Activated CD8-positive, alpha-beta T cell treated with anti-CD3 and anti-CD28 coated beads, Interleukin-2, amount 10 ng/mL, durations not matched to agents 7 days and 5 days (primary cell): ENCODE results near the gene LY6G5B. TPM values are rescaled to one million over a fixed set of nuclear protein-coding genes. Genes with fewer than 3 reads are reported as not detected.
"Not testable (repeated sequence)": the region's sequence is repeated elsewhere in the genome, so short reads cannot be mapped to it uniquely, and the experiment has no call there.

Experiments used
- ATAC-seq: fragments of 150-1000 bp; cut with Tn5 transposase; one replicate; pipeline ENCODE4 v1.10.0; 2021; ENCODE audit warnings: moderate library complexity
- CTCF ChIA-PET: fragments of 350-600 bp; sonication (Branson Sonifier 250); formaldehyde crosslinking; loops from one replicate; lab custom pipeline; 2021; ENCODE audit warnings: antibody characterized with exemption; lab: Charles Lee
- POLR2A ChIA-PET: fragments of 350-600 bp; sonication (Branson Sonifier 250); formaldehyde crosslinking; loops from one replicate; lab custom pipeline; 2021; ENCODE audit warnings: antibody characterized with exemption; lab: Charles Lee
- DNase-seq: peaks from one replicate; pipeline ENCODE4 v3.0.0-alpha.2; 2020
- H3K27ac Mint-ChIP-seq: one replicate; pipeline ENCODE4 v1.8.0; 2021; ENCODE audit warnings: mild to moderate bottlenecking, mixed read lengths
- H3K27me3 Mint-ChIP-seq: one replicate; pipeline ENCODE4 v1.8.0; 2021; ENCODE audit warnings: low read depth, mixed read lengths
- H3K36me3 Mint-ChIP-seq: one replicate; pipeline ENCODE4 v1.8.0; 2021; ENCODE audit warnings: low read depth, mixed read lengths
- H3K4me1 Mint-ChIP-seq: one replicate; pipeline ENCODE4 v1.8.0; 2021; ENCODE audit warnings: low read depth, mixed read lengths
- H3K4me3 Mint-ChIP-seq: one replicate; pipeline ENCODE4 v1.8.0; 2021; ENCODE audit warnings: mild to moderate bottlenecking, mixed read lengths
- H3K9me3 Mint-ChIP-seq: one replicate; pipeline ENCODE4 v1.8.0; 2022; ENCODE audit warnings: mixed read lengths; ENCODE audit not compliant: insufficient read depth
- total RNA-seq, 2 experiments: library from RNA; stranded (reverse); gene quantifications; one replicate each; pipeline ENCODE4 v1.2.3, GENCODE V29; 2021

Gene LY6G5B
- total RNA-seq, 2 experiments from 2014 or later, result 22.6 to 23.2 TPM

DNA sequence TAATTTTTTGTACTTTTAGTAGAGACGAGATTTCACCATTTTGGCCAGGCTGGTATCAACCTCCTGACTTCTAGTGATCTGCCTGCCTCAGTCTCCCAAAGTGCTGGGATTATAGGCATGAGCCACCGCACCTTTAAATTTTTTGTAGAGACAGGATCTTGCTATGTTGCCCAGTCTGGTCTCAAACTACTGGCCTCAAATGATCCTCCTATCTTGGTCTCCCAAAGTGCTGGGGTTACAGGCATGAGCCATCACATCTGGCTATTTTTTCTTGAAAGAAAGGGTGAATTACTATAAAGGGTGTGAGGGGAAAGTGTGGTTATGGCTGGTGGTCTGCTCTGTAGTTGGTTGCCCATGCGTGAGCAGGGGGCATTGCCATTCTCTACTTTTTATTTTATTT, 38.4 kb downstream of the LY6G5B start:
- H3K27me3 Mint-ChIP-seq, result peaks cover 3% of the 10 kb centered on the region
- POLR2A ChIA-PET, result no interaction called here
- peaks cover 25% of the 10 kb centered on the region for H3K4me1 Mint-ChIP-seq
- no peak overlapping the region for H3K4me3 Mint-ChIP-seq
- no peak overlapping the region for H3K27ac Mint-ChIP-seq
- no peaks in the 10 kb centered on the region for H3K9me3 Mint-ChIP-seq
- H3K36me3 Mint-ChIP-seq, result no peaks in the 10 kb centered on the region
- no peak for ATAC-seq
- CTCF ChIA-PET, result no interaction called here
- no peak for DNase-seq

DNA sequence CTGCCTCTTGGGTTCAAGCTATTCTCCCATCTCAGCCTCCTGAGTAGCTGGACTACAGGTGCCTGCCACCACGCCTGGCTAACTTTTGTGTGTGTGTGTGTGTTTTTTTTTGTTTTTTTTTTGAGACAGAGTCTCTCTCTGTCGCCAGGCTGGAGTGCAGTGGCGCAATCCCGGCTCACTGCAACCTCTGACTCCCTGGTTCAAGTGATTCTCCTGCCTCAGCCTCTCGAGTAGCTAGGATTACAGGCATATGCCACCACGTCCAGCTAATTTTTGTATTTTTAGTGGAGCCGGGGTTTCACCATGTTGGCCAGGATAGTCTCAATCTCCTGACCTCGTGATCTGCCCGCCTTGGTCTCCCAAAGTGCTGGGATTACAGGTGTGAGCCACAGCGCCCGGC, 39.4 kb downstream of the LY6G5B start:
- DNase-seq, POLR2A ChIA-PET, H3K9me3 Mint-ChIP-seq, H3K4me3 Mint-ChIP-seq, H3K27me3 Mint-ChIP-seq, ATAC-seq, H3K36me3 Mint-ChIP-seq, H3K27ac Mint-ChIP-seq: not testable (repeated sequence)
- CTCF ChIA-PET, result interaction anchor here (0.5 kb wide), 1 partner anchor 182 kb away, joined by 3 read pairs; no protein-coding TSS in a partner anchor
- peaks cover 22% of the 10 kb centered on the region for H3K4me1 Mint-ChIP-seq

DNA sequence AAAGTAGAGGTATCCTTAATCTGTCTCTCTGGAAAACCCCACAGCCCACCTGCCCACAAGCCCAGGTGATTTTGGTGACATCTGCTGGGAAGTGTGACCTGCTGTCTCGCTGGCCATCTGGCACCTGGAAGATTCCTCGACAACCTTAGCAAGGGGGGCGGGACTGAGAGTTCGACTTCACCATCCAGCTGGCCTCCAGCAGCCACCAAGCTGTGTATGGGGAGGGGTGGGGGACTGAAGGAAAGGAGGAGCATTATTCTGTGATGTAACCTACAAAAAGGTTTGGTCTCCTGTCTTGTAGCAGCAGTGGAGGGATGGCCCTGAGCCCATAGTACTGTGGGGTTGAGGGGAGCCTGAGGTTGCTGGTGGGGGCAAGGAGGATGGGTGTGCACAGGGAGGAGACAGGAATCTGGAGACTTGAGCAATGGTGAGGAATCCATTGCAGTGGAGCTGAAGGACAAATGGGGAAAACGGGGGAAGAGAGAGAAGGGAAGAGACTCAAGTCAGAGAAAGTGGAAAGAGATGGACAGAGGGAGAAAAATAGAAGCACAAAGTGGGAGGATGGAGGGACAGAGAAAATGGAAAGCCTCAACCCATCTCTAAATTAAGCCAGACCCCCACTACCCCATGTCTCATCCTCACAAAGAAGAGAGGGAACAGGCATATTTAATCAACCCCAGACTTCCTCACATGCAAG, 40.9 kb downstream of the LY6G5B start:
- Mint-ChIP-seq H3K27ac (peak overlapping the region; percentile 65), H3K9me3 (no peaks in the 10 kb centered on the region), H3K4me1 (peaks cover 24% of the 10 kb centered on the region), H3K36me3 (no peaks in the 10 kb centered on the region), H3K4me3 (no peak overlapping the region), H3K27me3 (peaks cover 10% of the 10 kb centered on the region)
- ChIA-PET POLR2A (interaction anchor here (0.7 to 1.1 kb wide), 2 partner anchors 7 to 27 kb away, joined by 3 to 6 read pairs; partner anchors contain the start of gene ABHD16A), CTCF (interaction anchor here (1.2 kb wide), 1 partner anchor 160 kb away, joined by 3 read pairs; no protein-coding TSS in a partner anchor)
- ATAC-seq (no peak), DNase-seq (no peak)

DNA sequence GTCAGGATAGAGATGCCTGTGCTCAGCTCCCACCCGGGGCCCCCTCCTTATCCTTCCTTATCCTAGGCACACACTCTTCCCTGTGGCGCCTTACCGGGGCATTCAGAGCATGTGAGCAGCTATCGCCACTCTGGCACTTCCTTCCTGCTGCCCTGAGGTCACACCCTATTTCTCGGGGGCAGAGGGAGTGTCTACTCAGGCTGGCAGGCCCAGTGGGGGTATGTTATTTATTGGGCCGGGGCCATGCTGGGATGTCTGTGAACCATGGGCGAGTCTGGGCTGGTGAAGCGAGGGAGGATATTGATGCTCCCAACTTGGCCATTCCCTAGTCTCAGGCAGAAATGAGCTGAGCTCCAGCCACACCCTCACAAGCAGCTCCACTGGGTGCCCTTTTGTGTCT, 41.5 kb downstream of the LY6G5B start:
- DNase-seq (no peak), ATAC-seq (peak; percentile 59)
- peak overlapping the region; percentile 65 for H3K27ac Mint-ChIP-seq
- no peak overlapping the region for H3K4me3 Mint-ChIP-seq
- CTCF ChIA-PET, result interaction anchor here (0.7 to 2.2 kb wide), 3 partner anchors 58 to 161 kb away, joined by 3 to 7 read pairs (median 3); no protein-coding TSS in a partner anchor
- H3K36me3 Mint-ChIP-seq, result no peaks in the 10 kb centered on the region
- POLR2A ChIA-PET, result interaction anchor here (0.7 to 1.1 kb wide), 2 partner anchors 8 to 27 kb away, joined by 3 to 6 read pairs; partner anchors contain the start of gene ABHD16A
- H3K9me3 Mint-ChIP-seq, result no peaks in the 10 kb centered on the region
- H3K4me1 Mint-ChIP-seq, result peaks cover 24% of the 10 kb centered on the region
- peaks cover 10% of the 10 kb centered on the region for H3K27me3 Mint-ChIP-seq

DNA sequence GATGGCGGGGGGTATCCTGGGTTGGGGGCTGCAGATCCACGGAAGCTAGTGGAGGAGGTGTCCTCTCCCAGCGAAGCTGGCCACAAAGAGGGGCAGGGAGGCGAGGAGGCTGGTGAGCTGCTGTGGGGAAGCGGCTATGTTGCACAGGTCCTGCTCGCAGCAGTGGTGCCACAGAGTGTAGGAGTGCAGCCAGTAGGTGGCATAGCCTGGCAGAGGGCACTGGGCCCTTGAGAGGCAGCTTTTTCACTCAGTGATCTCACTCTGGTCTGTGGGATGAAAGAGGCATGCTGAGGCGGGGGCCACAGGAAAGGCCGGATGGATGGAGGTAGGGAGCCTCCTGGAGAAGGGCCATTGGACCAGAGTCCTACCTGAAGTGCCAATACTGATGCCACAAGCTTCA, 42.5 kb downstream of the LY6G5B start:
- Mint-ChIP-seq H3K9me3 (no peaks in the 10 kb centered on the region), H3K4me3 (no peak overlapping the region), H3K27ac (no peak overlapping the region), H3K27me3 (peaks cover 10% of the 10 kb centered on the region), H3K4me1 (peaks cover 24% of the 10 kb centered on the region), H3K36me3 (no peaks in the 10 kb centered on the region)
- DNase-seq (no peak), ATAC-seq (peak; percentile 59)
- ChIA-PET POLR2A (interaction anchor here (0.6 to 2.1 kb wide), 2 partner anchors 9 to 24 kb away, joined by 3 to 10 read pairs; partner anchors contain the start of genes ABHD16A and CLIC1), CTCF (interaction anchor here (1.7 to 2.2 kb wide), 2 partner anchors 9 to 57 kb away, joined by 6 to 7 read pairs; partner anchors contain the start of gene ABHD16A)

DNA sequence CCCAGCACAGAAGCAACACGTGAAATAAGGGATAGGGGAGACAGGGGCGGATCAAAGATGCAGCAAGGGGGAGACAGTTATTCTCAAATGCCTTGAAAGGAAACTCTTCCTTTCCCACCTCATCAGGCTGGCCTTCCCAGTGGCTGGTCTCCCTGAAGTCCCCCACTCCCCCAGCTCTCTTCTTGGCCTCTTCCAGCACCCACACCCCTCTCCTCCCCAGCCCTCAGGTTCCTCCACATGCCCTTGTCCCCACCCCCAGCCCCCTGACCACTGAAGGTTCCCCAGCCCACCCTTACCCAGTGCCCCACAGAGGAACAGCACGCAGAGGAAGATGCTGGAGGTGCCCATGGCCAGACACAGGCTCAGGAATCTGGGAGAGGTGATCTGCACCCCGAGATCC, 43.7 kb downstream of the LY6G5B start:
- Mint-ChIP-seq H3K27me3 (peaks cover 10% of the 10 kb centered on the region), H3K27ac (no peak overlapping the region), H3K9me3 (no peaks in the 10 kb centered on the region), H3K4me3 (no peak overlapping the region), H3K36me3 (no peaks in the 10 kb centered on the region), H3K4me1 (peaks cover 24% of the 10 kb centered on the region)
- DNase-seq, result no peak
- ChIA-PET CTCF (interaction anchor here (0.7 to 3.0 kb wide), 7 partner anchors 9 to 94 kb away, joined by 3 to 8 read pairs (median 3); partner anchors contain the start of genes ABHD16A, DDAH2, LSM2 and MPIG6B), POLR2A (interaction anchor here (2.1 kb wide), 1 partner anchor 10 kb away, joined by 10 read pairs; the partner anchor contains the start of gene ABHD16A)
- no peak for ATAC-seq

DNA sequence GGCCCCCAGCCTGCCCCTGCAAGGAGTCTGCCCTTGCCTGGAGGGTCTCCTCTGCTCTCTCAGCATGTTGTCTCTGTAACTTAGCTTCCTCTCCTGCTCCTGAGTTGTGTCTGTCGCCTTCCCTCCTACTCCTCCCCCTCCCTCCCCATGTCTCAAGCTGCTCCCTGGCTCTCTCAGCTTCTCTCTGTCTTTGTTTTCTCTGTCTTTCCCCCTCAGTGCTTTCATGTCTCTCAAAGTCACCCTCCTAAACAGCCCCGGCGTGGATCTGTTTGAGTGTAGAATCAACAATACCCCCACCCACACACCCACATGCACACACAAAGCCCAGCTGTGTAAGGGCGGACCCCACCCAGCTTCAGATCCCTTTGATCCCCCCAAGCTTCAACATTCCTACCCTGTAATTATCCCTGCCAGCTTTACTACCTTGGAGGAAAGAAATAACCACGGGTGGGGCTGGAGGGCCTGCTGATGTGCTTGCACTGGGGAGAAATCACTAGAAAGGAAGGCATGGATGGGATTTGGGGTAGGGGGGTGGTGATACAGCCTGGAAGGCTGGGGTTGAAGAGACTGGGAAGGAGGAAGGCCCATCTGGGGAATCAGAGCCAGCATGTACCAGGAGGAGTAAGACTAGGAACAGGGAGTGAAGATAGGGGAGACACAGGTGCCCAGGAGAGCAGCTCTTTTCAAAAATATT, 44.4 kb downstream of the LY6G5B start:
- H3K36me3 Mint-ChIP-seq, result no peaks in the 10 kb centered on the region
- no peaks in the 10 kb centered on the region for H3K9me3 Mint-ChIP-seq

DNA sequence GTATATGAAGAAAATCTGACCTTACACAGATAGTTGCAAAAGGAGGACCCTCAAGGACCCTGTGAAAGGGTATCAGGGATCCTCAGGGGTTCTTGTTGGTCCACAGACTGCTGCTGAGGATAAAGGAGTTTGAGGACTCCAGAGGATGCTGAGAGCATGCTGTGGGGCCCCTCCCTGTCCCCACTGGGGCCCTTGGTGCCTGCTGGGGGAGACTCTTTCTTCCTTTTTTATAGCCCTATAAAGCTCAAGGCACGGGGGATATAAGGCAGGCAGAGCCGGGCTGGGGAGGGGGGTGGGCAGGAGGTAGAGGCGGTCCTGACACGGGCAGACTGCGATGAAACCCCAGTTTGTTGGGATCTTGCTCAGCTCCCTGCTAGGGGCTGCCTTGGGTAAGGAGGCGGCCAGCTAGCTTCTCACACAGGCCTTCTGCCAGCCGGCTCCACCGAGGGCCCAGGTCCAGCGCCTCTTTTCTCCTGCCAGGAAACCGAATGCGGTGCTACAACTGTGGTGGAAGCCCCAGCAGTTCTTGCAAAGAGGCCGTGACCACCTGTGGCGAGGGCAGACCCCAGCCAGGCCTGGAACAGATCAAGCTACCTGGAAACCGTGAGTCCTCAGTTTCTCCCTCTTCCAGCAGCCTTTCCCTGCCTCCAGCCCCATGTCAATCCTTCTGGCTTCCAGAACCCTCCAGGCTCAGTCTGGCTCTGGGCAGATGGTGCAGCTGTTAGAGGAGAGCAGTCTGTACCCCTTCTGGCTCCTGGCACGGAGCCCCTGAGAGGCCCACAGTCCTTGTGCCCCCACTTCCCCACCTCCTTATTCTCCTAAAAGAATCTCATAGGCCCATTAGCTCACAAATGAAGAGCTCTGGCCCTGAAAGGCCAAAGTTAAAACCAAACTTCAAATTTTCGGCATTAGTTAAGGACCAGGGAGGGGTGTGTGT, 45.5 kb downstream of the LY6G5B start, which contains the start of gene LY6G6D:
LY6G6D (plus strand) TSS at position 327 of the 937 bp plus-strand sequence; CDS start at position 335, 8 bp downstream.
- H3K27ac Mint-ChIP-seq, result no peak within 1 kb of the TSS
- no peaks in the 10 kb centered on the region for H3K9me3 Mint-ChIP-seq
- H3K36me3 Mint-ChIP-seq, result no peaks in the 10 kb centered on the region
- DNase-seq (no peak), ATAC-seq (no peak)
- no peak within 1 kb of the TSS for H3K4me3 Mint-ChIP-seq
- CTCF ChIA-PET, result interaction anchor here (1.3 to 3.0 kb wide), 2 partner anchors 14 to 34 kb away, joined by 3 to 8 read pairs; partner anchors contain the start of genes DDAH2 and LY6G5C
- H3K4me1 Mint-ChIP-seq, result peaks cover 23% of the 10 kb centered on the region
- POLR2A ChIA-PET, result interaction anchor here (0.6 to 0.8 kb wide), 4 partner anchors 12 to 115 kb away, joined by 3 to 4 read pairs (median 3); partner anchors contain the start of genes ABHD16A, C6orf47 and CLIC1
- peaks cover 11% of the 10 kb centered on the region for H3K27me3 Mint-ChIP-seq

More for the DNA sequence above, 44.4 kb downstream of the LY6G5B start:
- no peak for ATAC-seq
- Mint-ChIP-seq H3K4me1 (peaks cover 24% of the 10 kb centered on the region), H3K4me3 (no peak overlapping the region), H3K27ac (no peak overlapping the region), H3K27me3 (peaks cover 10% of the 10 kb centered on the region)
- DNase-seq, result no peak
- ChIA-PET CTCF (interaction anchor here (0.8 to 3.0 kb wide), 4 partner anchors 9 to 56 kb away, joined by 3 to 8 read pairs (median 3); partner anchors contain the start of genes DDAH2, MPIG6B and MSH5), POLR2A (interaction anchor here (0.8 to 2.1 kb wide), 2 partner anchors 11 to 22 kb away, joined by 3 to 10 read pairs; partner anchors contain the start of genes ABHD16A and CLIC1)

DNA sequence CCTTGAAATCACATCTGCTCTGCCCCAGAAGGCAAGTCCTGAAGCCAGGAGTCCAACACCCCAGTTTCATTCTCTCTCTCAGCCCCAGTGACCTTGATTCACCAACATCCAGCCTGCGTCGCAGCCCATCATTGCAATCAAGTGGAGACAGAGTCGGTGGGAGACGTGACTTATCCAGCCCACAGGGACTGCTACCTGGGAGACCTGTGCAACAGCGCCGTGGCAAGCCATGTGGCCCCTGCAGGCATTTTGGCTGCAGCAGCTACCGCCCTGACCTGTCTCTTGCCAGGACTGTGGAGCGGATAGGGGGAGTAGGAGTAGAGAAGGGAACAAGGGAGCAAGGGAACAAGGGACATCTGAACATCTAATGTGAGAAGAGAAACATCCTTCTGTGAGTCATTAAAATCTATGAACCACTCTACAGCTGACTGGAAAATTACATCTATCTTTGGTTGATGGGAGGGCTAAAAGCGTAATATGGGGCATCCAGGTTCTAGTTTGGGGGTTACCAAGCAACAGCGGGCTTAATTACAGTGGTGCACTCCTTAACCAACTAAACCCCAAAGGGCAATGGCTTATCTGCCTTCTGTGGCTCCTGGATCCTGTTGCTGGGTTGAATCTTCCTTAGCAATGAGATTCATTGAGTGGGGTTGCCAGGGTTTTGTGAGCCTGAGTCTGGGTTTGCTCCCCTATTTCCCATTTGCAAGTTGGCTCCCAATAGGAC, 47.9 kb downstream of the LY6G5B start:
- ChIA-PET CTCF (no interaction called here), POLR2A (interaction anchor here (0.6 kb wide), 1 partner anchor 8 kb away, joined by 4 read pairs; no protein-coding TSS in a partner anchor)
- H3K36me3 Mint-ChIP-seq, result no peaks in the 10 kb centered on the region
- no peak overlapping the region for H3K27ac Mint-ChIP-seq
- peaks cover 6% of the 10 kb centered on the region for H3K4me1 Mint-ChIP-seq
- peaks cover 18% of the 10 kb centered on the region for H3K27me3 Mint-ChIP-seq
- H3K4me3 Mint-ChIP-seq, result no peak overlapping the region
- DNase-seq (no peak), ATAC-seq (no peak)
- no peaks in the 10 kb centered on the region for H3K9me3 Mint-ChIP-seq

DNA sequence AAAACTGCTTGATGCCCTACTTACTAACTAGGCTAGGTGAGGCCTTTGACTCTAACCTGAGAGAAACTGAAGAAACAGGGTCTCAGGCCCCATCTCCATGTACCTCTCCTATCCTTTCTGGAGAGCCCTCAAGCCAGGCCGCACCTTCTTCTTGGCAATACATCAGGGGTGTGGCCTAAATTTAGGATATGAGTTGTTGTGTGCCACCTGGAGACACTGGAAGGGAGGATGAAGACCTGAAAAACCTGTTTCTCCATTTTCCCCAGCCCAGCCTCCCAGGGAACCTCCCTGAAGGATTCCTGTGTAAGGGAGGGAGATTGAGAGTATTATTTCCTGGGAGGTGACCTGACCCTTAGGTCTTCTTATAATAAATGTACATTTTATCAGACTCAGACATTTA, 48.5 kb downstream of the LY6G5B start:
- H3K27me3 Mint-ChIP-seq, result peaks cover 14% of the 10 kb centered on the region
- H3K36me3 Mint-ChIP-seq, result no peaks in the 10 kb centered on the region
- no peak overlapping the region for H3K4me3 Mint-ChIP-seq
- H3K4me1 Mint-ChIP-seq, result peaks cover 11% of the 10 kb centered on the region
- no peaks in the 10 kb centered on the region for H3K9me3 Mint-ChIP-seq
- no peak overlapping the region for H3K27ac Mint-ChIP-seq
- DNase-seq, result no peak
- CTCF ChIA-PET, result no interaction called here
- no peak for ATAC-seq
- POLR2A ChIA-PET, result no interaction called here
